Right lobe of liver (tissue), 6 donors: Measurements from ENCODE around the gene HSPA4. TPM values are rescaled to one million over a fixed set of nuclear protein-coding genes. Genes with fewer than 3 reads are reported as not detected.

ENCODE experiments used
- ATAC-seq, 4 donors: fragments of 200-7000 bp; cut with Tn5 transposase; one replicate each; pipeline ENCODE4 v1.9.1; 2020; ENCODE audit warnings: mild to moderate bottlenecking in 4 of 4, moderate library complexity in 4 of 4
- DNase-seq, 3 donors: peaks; one replicate each; pipeline ENCODE4 v3.0.0-alpha.2; 2020
- H3K27ac ChIP-seq, 3 donors: fragments of 200-600 bp; one replicate each; pipeline ENCODE4 v1.8.0; 2022
- H3K27me3 ChIP-seq, 2 donors: fragments of 200-600 bp; one replicate each; pipeline ENCODE4 v1.8.0; 2022
- H3K36me3 ChIP-seq, 4 donors: fragments of 200-600 bp; sonication (generic) in 1 of 4; one replicate each; pipeline versions ENCODE4 v1.5.1 to v1.8.0; 2017 to 2022; ENCODE audit warnings: control low read depth in 1 of 4
- H3K4me1 ChIP-seq, 4 donors: fragments of 200-600 bp; sonication (generic) in 1 of 4; one replicate each; pipeline versions ENCODE4 v1.5.1 to v1.8.0; 2017 to 2022; ENCODE audit warnings: control low read depth in 1 of 4
- H3K4me3 ChIP-seq, 3 donors: fragments of 200-600 bp; one replicate each; pipeline ENCODE4 v1.8.0; 2022
- H3K9me3 ChIP-seq, 4 donors: fragments of 200-600 bp; sonication (generic) in 1 of 4; one replicate each; pipeline versions ENCODE4 v1.5.1 to v1.8.0; 2017 to 2022; ENCODE audit warnings: control low read depth in 1 of 4
- CTCF ChIP-seq, 4 donors: fragments of 200-600 bp in 3 of 4; fragments of 450-650 bp in 1 of 4; IDR thresholded peaks; one replicate each; pipeline versions ENCODE4 v1.5.1 to v1.8.0; 2016 to 2022; ENCODE audit warnings: antibody characterized with exemption in 4 of 4, mild to moderate bottlenecking in 2 of 4
- POLR2A ChIP-seq: fragments of 450-650 bp; IDR thresholded peaks from one replicate; pipeline ENCODE4 v1.6.1; 2017; ENCODE audit warnings: antibody characterized with exemption, mild to moderate bottlenecking
- WGBS: methylation state at CpG from one replicate; pipeline ENCODE4 v1.1.6; 2018; ENCODE audit warnings: low coverage, low lambda C conversion rate; ENCODE audit not compliant: insufficient coverage; ENCODE audit errors: missing lambda C conversion rate; 5-methylcytosine and 5-hydroxymethylcytosine counted together
- intact Hi-C, 2 donors: fragments of 100-400 bp; cut with DNase I; formaldehyde crosslinking; loops; one replicate each; pipeline versions ENCODE4 v1.11.2 to v1.14.1; 2022
- total RNA-seq, 6 experiments: library from RNA; depleted of rRNA in 2 of 6; stranded (reverse); fragments of >200 nt in 2 of 6; fragmentation: NEBNext Ultra II Directional in 3 of 6; extraction: Animal tissue kit (Norgen Biotek cat#: 25700) in 3 of 6; gene quantifications; one replicate each; pipeline versions ENCODE4 v1.1.0 to v1.2.4, GENCODE V29; 2016 to 2023
- donor health status: DM: no; HTN: yes; CAD: no.
- donor health status: DM: no; HTN: no; CAD: no.
- donor health status: DM: no; HTN: no; CAD: no.
- donor health status: DM: no; HTN: yes; CAD: no.
- donor health status: DM: no; HTN: yes; CAD: no.

HSPA4 gene
- total RNA-seq, 6 experiments from 2014 or later: 30.1 to 68.6 (median 46.1) TPM

GRCh38 chr5:133113331-133114061 lies 61.7 kb downstream of the HSPA4 start:
- no peak overlapping the region for H3K27ac ChIP-seq
- no peak for ATAC-seq
- no peaks in the 10 kb centered on the region for H3K27me3 ChIP-seq
- H3K4me3 ChIP-seq: no peak overlapping the region
- no peaks in the 10 kb centered on the region for H3K4me1 ChIP-seq
- no peak for DNase-seq
- 72% methylated on average over 5 of the region's 13 CpGs for WGBS
- TF ChIP-seq CTCF (IDR thresholded peaks at IDR 0.05) (no peak), POLR2A (no peak)
- intact Hi-C loops: loop anchor here (5.0 to 10.0 kb wide), 3 partner anchors 131 to 351 kb away; no protein-coding TSS in a partner anchor
- H3K9me3 ChIP-seq: no peaks in the 10 kb centered on the region
- H3K36me3 ChIP-seq: no peaks in the 10 kb centered on the region

GRCh38 chr5:133114166-133114932 lies 62.5 kb downstream of the HSPA4 start:
- intact Hi-C loops: loop anchor here (5.0 to 10.0 kb wide), 3 partner anchors 130 to 350 kb away; no protein-coding TSS in a partner anchor
- no peak overlapping the region for H3K4me3 ChIP-seq

GRCh38 chr5:133114933-133115310 lies 63.1 kb downstream of the HSPA4 start:
- Histone ChIP-seq H3K4me1 (no peaks in the 10 kb centered on the region), H3K27me3 (no peaks in the 10 kb centered on the region), H3K4me3 (no peak overlapping the region), H3K9me3 (no peaks in the 10 kb centered on the region), H3K27ac (no peak overlapping the region), H3K36me3 (no peaks in the 10 kb centered on the region)
- ATAC-seq: no peak
- TF ChIP-seq CTCF (IDR thresholded peaks at IDR 0.05): no peak
- WGBS: no CpG with 5 or more reads among the region's 1 CpG
- intact Hi-C loops: loop anchor here (5.0 to 10.0 kb wide), 3 partner anchors 130 to 350 kb away; no protein-coding TSS in a partner anchor
- no peak for DNase-seq

More at GRCh38 chr5:133114166-133114932, 62.5 kb downstream of the HSPA4 start:
- H3K36me3 ChIP-seq: no peaks in the 10 kb centered on the region
- TF ChIP-seq CTCF (IDR thresholded peaks at IDR 0.05) (no peak), POLR2A (no peak)
- no peaks in the 10 kb centered on the region for H3K27me3 ChIP-seq
- H3K9me3 ChIP-seq: no peaks in the 10 kb centered on the region
- WGBS: 46% methylated on average over 13 of the region's 14 CpGs
- DNase-seq: no peak
- H3K4me1 ChIP-seq: no peaks in the 10 kb centered on the region
- no peak for ATAC-seq
- H3K27ac ChIP-seq: no peak overlapping the region

GRCh38 chr5:133116601-133117000 lies 64.8 kb downstream of the HSPA4 start:
- intact Hi-C loops: loop anchor here (10.0 kb wide), 2 partner anchors 128 to 348 kb away; no protein-coding TSS in a partner anchor
- Histone ChIP-seq H3K27me3 (no peaks in the 10 kb centered on the region), H3K4me3 (no peak overlapping the region), H3K36me3 (no peaks in the 10 kb centered on the region), H3K27ac (no peak overlapping the region), H3K9me3 (no peaks in the 10 kb centered on the region), H3K4me1 (no peaks in the 10 kb centered on the region)
- ATAC-seq (no peak), DNase-seq (no peak)
- TF ChIP-seq POLR2A: no peak
- TF ChIP-seq CTCF (IDR thresholded peaks at IDR 0.05): no peak
- WGBS: no CpG with 5 or more reads among the region's 2 CpGs
